Esophagus muscularis mucosa (tissue), 4 donors: Measurements from ENCODE around the gene EIF2B1. TPM values are rescaled to one million over a fixed set of nuclear protein-coding genes. Genes with fewer than 3 reads are reported as not detected.

Experiments used
- DNase-seq: peaks from one replicate; pipeline ENCODE4 v3.0.0-alpha.2; 2017; ENCODE audit errors: extremely low spot score
- H3K27ac ChIP-seq, 4 donors: fragments of 200-600 bp; sonication (generic); replicated peaks in 1 of 4; 1 replicate in 3 of 4; 2 replicates in 1 of 4; pipeline ENCODE4 v1.5.1; 2016 to 2019; ENCODE audit warnings: mild to moderate bottlenecking in 1 of 4
- H3K27me3 ChIP-seq, 4 donors: fragments of 200-600 bp; sonication (generic); one replicate each; pipeline versions ENCODE4 v1.5.1 to v1.6.0; 2016 to 2019
- H3K36me3 ChIP-seq, 4 donors: fragments of 200-600 bp; sonication (generic); one replicate each; pipeline ENCODE4 v1.5.1; 2016 to 2019
- H3K4me1 ChIP-seq, 4 donors: fragments of 200-600 bp; sonication (generic); one replicate each; pipeline ENCODE4 v1.5.1; 2016 to 2019
- H3K4me3 ChIP-seq, 4 donors: fragments of 200-600 bp; sonication (generic); 1 replicate in 2 of 4; 2 replicates in 2 of 4; pipeline ENCODE4 v1.5.1; 2016 to 2019; ENCODE audit warnings: mild to moderate bottlenecking in 4 of 4, moderate library complexity in 1 of 4
- H3K9me3 ChIP-seq, 4 donors: fragments of 200-600 bp; sonication (generic); 1 replicate in 3 of 4; 2 replicates in 1 of 4; pipeline ENCODE4 v1.5.1; 2016 to 2019
- CTCF ChIP-seq, 3 experiments: fragments of 200-600 bp in 2 of 3; fragments of 450-650 bp in 1 of 3; sonication (generic) in 2 of 3; IDR thresholded peaks; one replicate each; pipeline ENCODE4 v1.5.1; 2017 to 2019; ENCODE audit warnings: antibody characterized with exemption in 3 of 3, mild to moderate bottlenecking in 2 of 3, moderate library complexity in 1 of 3
- EP300 ChIP-seq: sonication (generic); formaldehyde crosslinking; IDR thresholded peaks from one replicate; pipeline ENCODE4 v1.6.1; 2017; ENCODE audit warnings: antibody characterized with exemption
- POLR2A ChIP-seq: fragments of 450-650 bp; IDR thresholded peaks from one replicate; pipeline ENCODE4 v1.6.1; 2017; ENCODE audit warnings: antibody characterized with exemption, moderate library complexity, mild to moderate bottlenecking, low read depth
- POLR2AphosphoS5 ChIP-seq, 2 donors: sonication (generic); formaldehyde crosslinking; IDR thresholded peaks; one replicate each; pipeline ENCODE4 v1.6.1; 2017; ENCODE audit warnings: antibody characterized with exemption in 2 of 2
- WGBS: methylation state at CpG from one replicate; pipeline ENCODE4 v1.1.5; 2018; 5-methylcytosine and 5-hydroxymethylcytosine counted together
- intact Hi-C: fragments of 100-400 bp; cut with DNase I; formaldehyde crosslinking; loops from one replicate; pipeline ENCODE4 v1.15.1; 2023
- total RNA-seq, 4 donors: library from RNA; depleted of rRNA; stranded (reverse); fragments of >200 nt; gene quantifications; one replicate each; pipeline versions ENCODE4 v1.1.0 to v1.2.1, GENCODE V29; 2016

Gene EIF2B1
- 100 to 1,000 TPM in 1 of 4 donors, 10 to 100 TPM in 3; 73.7 to 117 (median 94.6) TPM for total RNA-seq

GRCh38 chr12:123633379-123634141, at the start of gene EIF2B1, which contains the start of gene GTF2H3:
TSS of gene EIF2B1 (minus strand) at chr12:123633686. CDS start at chr12:123633557, 129 bp downstream.
TSS of gene GTF2H3 (plus strand) at chr12:123633829. CDS start at chr12:123633860, 31 bp downstream.
- Histone ChIP-seq H3K9me3 (no peaks in the 10 kb centered on the region), H3K27ac (peak within 1 kb of the TSS; percentile 81 to 90 (median 86)), H3K4me1 (peaks cover 12 to 34% (median 23%) of the 10 kb centered on the region in 4 donors), H3K4me3 (peak within 1 kb of the TSS; percentile 81 to 99 (median 95)), H3K36me3 (peaks cover 31 to 39% (median 35%) of the 10 kb centered on the region in 4 donors), H3K27me3 (no peaks in the 10 kb centered on the region)
- 2% methylated on average over 17 of the region's 52 CpGs for WGBS
- TF ChIP-seq POLR2A (no peak), CTCF (IDR thresholded peaks at IDR 0.05) (peak in 1 of 3 experiments; percentile 24), EP300 (no peak), POLR2AphosphoS5 (IDR thresholded peaks at IDR 0.05) (peak; percentile 95 to 99)
- intact Hi-C loops, result no loop called here
- DNase-seq, result peak; percentile 99

- DNase-seq, result no peak
- Histone ChIP-seq H3K27me3 (no peaks in the 10 kb centered on the region), H3K27ac (no peak overlapping the region), H3K9me3 (no peaks in the 10 kb centered on the region), H3K36me3 (peaks cover 13 to 96% (median 48%) of the 10 kb centered on the region in 4 donors), H3K4me1 (no peaks in the 10 kb centered on the region), H3K4me3 (no peak overlapping the region)
- intact Hi-C loops, result no loop called here
- TF ChIP-seq EP300 (no peak), POLR2AphosphoS5 (IDR thresholded peaks at IDR 0.05) (no peak), POLR2A (no peak), CTCF (IDR thresholded peaks at IDR 0.05) (no peak)
- 82% methylated on average over 2 of the region's 2 CpGs for WGBS
Measured at GRCh38 chr12:123681605-123682004, 48.1 kb upstream of the EIF2B1 start.

DNA sequence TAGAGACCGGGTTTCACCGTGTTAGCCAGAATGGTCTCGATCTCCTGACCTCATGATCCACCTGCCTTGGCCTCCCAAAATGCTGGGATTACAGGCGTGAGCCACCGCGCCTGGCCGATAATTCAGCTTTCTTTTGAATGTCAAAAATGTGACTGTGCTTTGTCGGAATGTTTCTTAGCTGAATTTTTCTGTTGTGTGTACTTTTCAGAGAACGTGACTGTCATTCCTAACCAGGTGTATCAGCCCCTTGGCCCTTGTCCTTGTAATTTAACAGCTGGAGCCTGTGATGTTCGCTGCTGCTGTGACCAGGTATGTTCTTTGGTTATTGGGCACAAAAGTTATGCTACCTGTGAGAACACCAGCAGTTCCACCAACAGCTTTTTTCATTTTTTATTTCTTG, 45.5 kb upstream of the EIF2B1 start:
- whole genome bisulfite sequencing, result 97% methylated on average over 10 of the region's 10 CpGs
- H3K9me3 ChIP-seq, result no peaks in the 10 kb centered on the region
- no peaks in the 10 kb centered on the region for H3K4me1 ChIP-seq
- H3K4me3 ChIP-seq, result no peak overlapping the region
- H3K27me3 ChIP-seq, result no peaks in the 10 kb centered on the region
- H3K36me3 ChIP-seq, result peaks cover 26 to 93% (median 55%) of the 10 kb centered on the region in 4 donors
- TF ChIP-seq CTCF (IDR thresholded peaks at IDR 0.05) (no peak), POLR2AphosphoS5 (IDR thresholded peaks at IDR 0.05) (no peak), POLR2A (no peak), EP300 (no peak)
- H3K27ac ChIP-seq, result no peak overlapping the region
- intact Hi-C loops, result no loop called here
- no peak for DNase-seq

- DNase-seq, result no peak
- TF ChIP-seq POLR2A (no peak), POLR2AphosphoS5 (IDR thresholded peaks at IDR 0.05) (no peak), EP300 (no peak), CTCF (IDR thresholded peaks at IDR 0.05) (no peak)
- peaks cover 4 to 13% (median 10%) of the 10 kb centered on the region in 4 donors for H3K4me1 ChIP-seq
- WGBS, result 94% methylated on average over 9 of the region's 9 CpGs
- peaks cover 23 to 82% (median 47%) of the 10 kb centered on the region in 4 donors for H3K36me3 ChIP-seq
- H3K27me3 ChIP-seq, result no peaks in the 10 kb centered on the region
- H3K4me3 ChIP-seq, result no peak overlapping the region
- no peaks in the 10 kb centered on the region for H3K9me3 ChIP-seq
- H3K27ac ChIP-seq, result no peak overlapping the region
- intact Hi-C loops, result no loop called here
Measured at GRCh38 chr12:123676616-123677320, 43.3 kb upstream of the EIF2B1 start.
